GM12875 (cell line): ENCODE results near the gene ANO2.

ENCODE experiments used
- H3K4me3 ChIP-seq: one replicate; pipeline ENCODE4 v1.5.1; 2011; ENCODE audit warnings: low read depth, low read length, control low read depth
- TF ChIP-seq, protein P1 (sequence below): IDR thresholded peaks from 2 replicates; pipeline ENCODE4 v1.5.1; 2011; ENCODE audit warnings: low read depth, mild to moderate bottlenecking, control low read depth, inconsistent platforms, low read length, moderate library complexity, borderline replicate concordance; ENCODE audit not compliant: insufficient read depth

ANO2 gene

DNA sequence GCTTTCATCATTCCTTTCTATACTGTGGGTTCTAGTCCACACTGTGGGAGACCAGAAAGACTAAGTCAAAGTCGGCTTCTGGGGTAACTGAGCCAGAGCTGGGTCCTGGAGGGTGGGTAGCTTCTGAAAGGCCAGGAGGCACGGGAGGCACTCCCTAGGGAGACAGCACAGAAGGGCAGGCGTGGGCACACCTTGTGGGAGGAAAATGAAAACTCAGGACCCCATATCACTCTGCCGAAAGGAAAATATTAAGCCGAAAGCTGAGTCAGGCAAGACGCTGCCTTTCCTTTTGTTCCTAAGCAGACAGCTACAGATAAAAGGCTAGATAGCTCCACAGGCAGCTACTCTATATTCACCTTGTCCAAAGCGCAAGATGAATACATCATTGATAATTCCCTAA is 20.7 kb downstream of the ANO2 start:
- no peak overlapping the region for H3K4me3 ChIP-seq

DNA sequence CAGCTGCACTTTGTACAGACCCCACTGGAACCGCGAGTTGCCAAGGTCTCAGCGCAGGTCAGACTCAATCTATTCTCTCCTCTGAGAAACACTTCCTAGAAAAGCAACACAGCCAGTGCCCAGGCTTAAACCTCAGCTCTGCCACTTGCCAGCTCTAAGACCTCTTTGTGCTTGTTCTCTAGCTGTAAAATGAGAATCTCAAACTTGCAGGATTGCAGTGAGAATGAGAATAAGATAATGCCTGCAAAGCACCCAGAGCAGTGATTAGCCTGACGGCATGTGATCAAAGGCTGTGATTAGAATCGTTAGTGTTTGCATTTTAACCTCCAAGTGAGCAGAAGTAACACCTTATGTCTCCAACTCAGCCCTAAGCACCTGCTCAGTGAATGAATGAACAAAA is 21.3 kb downstream of the ANO2 start:
- TF ChIP-seq, protein P1, sequence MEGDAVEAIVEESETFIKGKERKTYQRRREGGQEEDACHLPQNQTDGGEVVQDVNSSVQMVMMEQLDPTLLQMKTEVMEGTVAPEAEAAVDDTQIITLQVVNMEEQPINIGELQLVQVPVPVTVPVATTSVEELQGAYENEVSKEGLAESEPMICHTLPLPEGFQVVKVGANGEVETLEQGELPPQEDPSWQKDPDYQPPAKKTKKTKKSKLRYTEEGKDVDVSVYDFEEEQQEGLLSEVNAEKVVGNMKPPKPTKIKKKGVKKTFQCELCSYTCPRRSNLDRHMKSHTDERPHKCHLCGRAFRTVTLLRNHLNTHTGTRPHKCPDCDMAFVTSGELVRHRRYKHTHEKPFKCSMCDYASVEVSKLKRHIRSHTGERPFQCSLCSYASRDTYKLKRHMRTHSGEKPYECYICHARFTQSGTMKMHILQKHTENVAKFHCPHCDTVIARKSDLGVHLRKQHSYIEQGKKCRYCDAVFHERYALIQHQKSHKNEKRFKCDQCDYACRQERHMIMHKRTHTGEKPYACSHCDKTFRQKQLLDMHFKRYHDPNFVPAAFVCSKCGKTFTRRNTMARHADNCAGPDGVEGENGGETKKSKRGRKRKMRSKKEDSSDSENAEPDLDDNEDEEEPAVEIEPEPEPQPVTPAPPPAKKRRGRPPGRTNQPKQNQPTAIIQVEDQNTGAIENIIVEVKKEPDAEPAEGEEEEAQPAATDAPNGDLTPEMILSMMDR, result no peak
- no peak overlapping the region for H3K4me3 ChIP-seq

More for the DNA sequence above, 20.7 kb downstream of the ANO2 start:
- TF ChIP-seq, protein P1, result no peak

DNA sequence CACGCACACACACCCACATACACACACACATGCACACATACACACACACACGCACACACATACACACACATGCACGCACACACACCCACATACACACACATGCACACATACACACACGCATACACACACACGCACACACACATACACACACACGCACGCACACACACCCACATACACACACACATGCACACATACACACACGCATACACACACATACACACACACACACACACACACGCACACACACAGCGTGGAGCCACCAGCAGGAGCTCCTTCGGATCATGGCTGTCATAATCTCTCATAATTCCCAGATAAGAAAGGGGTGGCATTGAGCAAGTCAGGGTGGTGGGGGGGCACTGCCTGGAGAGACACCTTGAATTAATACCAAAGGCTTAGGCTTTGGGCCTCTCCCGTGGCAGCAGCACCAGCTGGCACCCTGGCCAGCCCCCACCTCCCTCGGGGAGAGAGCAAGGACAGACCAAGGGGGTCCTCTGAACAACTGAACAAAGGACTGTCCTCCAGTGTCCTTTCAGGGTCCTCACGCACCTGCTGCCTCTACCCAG is 21.9 kb downstream of the ANO2 start:
- no peak overlapping the region for H3K4me3 ChIP-seq
- TF ChIP-seq, protein P1, result no peak

DNA sequence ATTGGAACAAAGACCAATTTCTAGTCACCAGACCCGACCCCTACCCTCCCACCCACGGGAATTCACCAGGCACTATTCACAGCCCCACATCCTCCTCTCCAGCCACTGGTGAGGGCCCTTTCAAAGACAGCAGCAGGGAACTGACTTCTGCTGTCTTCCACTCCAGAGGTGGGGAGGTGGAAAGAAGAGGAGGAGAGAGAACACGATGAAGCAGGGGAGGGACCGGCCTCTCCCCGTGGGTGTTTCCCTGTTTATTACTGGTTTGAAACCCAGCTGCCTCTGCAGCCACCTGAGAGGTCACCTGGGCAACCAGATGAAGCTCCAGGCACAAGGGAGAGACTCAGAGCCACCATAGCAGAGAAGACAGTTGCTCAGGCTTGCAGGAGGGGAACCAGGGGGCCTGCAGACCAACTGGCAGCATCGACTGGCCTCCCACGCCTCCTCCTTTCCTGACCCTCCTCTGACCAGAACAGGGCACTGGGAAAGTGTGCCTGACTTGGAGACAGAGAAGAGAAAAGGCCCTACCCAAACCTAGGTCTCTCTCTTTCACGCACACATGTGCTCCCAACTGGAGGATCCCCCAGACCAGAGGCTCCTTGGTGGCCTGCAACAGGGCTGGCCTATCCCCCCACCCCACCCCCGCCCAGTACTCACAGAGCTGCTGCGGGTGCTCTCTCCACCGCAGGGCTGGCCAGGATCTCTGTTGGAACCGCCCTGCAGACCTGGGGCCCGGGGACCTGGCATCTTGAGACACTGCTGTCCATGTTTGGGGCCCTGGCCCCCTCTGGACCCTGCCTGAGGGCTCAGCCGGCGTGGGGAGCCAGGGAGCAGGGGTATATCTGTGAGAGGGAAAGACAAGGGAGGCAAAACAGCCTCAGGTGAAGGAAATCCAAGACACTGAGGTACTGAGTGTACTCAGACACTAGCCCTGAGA is 22.8 kb downstream of the ANO2 start:
- TF ChIP-seq, protein P1, result no peak
- no peak overlapping the region for H3K4me3 ChIP-seq

DNA sequence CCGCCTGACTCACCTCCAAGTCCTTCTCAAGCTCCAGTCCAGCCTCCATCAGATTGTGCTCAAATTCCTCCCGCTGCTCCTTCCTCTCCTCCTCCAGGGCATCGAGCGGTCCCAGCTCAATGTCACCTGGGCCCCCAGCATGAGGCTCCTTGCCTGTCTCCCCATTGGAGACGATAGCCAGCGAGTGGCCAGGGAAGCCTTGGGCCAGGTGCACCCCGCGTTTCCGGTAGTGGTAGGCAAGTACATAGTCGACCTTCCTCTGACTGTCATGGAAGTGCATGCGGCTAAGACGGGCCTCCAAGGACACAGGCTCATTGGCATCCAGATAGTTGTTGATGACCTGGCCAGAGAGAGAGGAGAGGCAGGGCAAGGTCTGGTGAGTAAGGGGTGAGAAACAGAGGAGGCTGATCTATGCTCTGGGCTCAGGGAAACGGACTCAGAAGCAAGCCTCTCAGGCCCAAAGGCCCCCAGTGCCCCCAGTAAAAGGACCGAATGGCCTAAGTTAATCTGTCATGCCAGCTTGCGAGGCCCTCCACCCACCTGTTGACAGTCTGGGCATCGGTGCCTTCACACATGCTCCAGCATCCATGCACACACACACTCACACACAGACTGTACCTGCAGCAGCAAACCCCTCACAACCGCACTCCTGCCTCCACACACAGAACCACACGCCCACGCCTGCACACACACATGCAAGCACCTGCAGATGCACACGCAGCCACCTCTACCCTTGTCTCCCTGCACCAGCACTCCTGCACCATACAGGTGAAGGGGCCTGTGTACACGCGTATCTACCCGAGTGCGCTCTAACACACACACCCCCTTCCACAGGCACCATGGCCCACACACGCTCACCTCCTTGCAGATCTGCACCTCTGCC is 23.8 kb downstream of the ANO2 start:
- TF ChIP-seq, protein P1, result no peak
- H3K4me3 ChIP-seq, result no peak overlapping the region

DNA sequence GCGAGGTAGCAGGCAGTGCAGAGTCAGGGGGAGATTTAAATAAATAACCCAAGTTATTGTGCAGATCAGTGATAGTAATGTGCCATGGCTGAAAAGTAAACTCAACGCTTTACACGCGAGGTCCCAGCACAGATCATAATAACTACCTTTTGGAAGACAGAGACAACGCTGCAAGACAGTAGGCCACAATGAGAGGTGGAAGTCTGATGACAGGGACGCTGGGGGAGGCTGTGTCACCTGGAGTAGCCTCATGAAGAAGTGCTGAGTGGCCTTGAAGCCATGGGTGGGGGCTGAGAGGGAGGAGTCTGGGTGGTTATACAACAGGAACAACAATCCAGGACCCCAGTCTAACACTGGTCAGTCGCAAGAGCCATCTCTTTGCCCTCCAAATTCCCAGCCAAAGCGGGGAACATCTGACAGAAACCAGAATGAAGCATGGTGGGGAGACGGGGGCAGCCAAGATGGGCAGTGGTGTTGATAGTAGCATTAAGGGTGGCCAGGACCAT is 28.2 kb downstream of the ANO2 start:
- TF ChIP-seq, protein P1, result no peak
- H3K4me3 ChIP-seq, result no peak overlapping the region
